HUES6 (cell line): ENCODE data around the gene HOMER2.

Experiments
- H3K27ac ChIP-seq: 2 replicates; pipeline ENCODE4 v1.7.0; 2013; ENCODE audit warnings: low read depth, mild to moderate bottlenecking, low read length, inconsistent platforms
- H3K27me3 ChIP-seq: 2 replicates; pipeline ENCODE4 v1.6.1; 2013; ENCODE audit warnings: low read length; ENCODE audit not compliant: control insufficient read depth, insufficient read depth
- H3K36me3 ChIP-seq: 2 replicates; pipeline ENCODE4 v1.6.1; 2013; ENCODE audit warnings: low read length; ENCODE audit not compliant: control insufficient read depth, insufficient read depth
- H3K4me1 ChIP-seq: 2 replicates; pipeline ENCODE4 v1.6.1; 2013; ENCODE audit warnings: low read length; ENCODE audit not compliant: control insufficient read depth, insufficient read depth
- H3K4me3 ChIP-seq: 2 replicates; pipeline ENCODE4 v1.5.1; 2013; ENCODE audit warnings: low read depth, low read length
- H3K9ac ChIP-seq: one replicate; pipeline ENCODE4 v1.6.1; 2013; ENCODE audit warnings: mild to moderate bottlenecking, low read length
- H3K9me3 ChIP-seq: 2 replicates; pipeline ENCODE4 v1.6.1; 2013; ENCODE audit warnings: low read depth, low read length; ENCODE audit not compliant: control insufficient read depth, insufficient read depth

HOMER2 gene

DNA sequence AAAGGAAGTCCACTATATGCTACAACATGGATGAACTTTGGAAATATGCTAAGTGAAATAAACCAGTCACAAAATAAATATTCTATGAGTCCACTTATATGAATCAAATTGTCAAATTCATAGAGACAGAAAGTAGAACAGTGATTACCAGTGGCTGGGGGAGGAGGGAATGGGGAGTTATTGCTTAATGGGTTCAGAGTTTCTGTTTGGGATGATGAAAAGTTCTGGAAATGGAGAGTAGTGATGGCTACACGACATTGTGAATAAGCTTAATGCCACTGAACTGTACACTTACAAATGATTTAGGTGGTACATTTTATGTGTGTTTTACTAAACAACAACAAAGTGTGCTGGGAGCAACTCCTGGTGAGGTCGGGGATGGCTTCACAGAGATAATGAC is 38.1 kb downstream of the HOMER2 start:
- H3K27ac ChIP-seq, result no peak overlapping the region
- no peaks in the 10 kb centered on the region for H3K27me3 ChIP-seq
- H3K36me3 ChIP-seq, result no peaks in the 10 kb centered on the region
- no peak overlapping the region for H3K9ac ChIP-seq
- H3K4me1 ChIP-seq, result no peaks in the 10 kb centered on the region
- no peak overlapping the region for H3K4me3 ChIP-seq
- H3K9me3 ChIP-seq, result peaks cover under 1% of the 10 kb centered on the region; the same call in 1 of the 2 replicates

- H3K36me3 ChIP-seq, result no peaks in the 10 kb centered on the region
- no peak overlapping the region for H3K4me3 ChIP-seq
- no peaks in the 10 kb centered on the region for H3K4me1 ChIP-seq
- no peak overlapping the region for H3K27ac ChIP-seq
- peaks cover 12% of the 10 kb centered on the region for H3K9me3 ChIP-seq
- no peak overlapping the region for H3K9ac ChIP-seq
- H3K27me3 ChIP-seq, result no peaks in the 10 kb centered on the region
Measured at GRCh38 chr15:82911458-82911857, 41.1 kb downstream of the HOMER2 start.

DNA sequence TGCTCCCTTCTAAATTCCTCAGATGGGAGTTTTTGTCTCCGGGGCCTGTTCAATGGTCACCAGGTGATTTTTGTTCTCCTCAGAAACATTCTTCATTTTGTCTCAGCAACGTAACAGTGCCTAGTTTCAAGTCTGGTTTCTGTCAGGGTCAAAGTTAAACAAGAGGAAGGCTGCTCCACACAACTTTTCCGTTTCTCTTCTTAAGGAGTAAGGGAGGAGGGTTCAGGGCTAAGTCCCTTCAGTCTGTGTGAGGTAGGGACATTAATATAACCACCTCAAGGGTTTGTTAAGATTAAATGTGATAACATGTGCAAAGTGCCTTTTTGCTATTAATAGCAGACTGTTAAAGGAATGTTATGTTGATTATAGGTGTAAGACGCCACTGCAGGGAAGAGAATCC is 41.8 kb downstream of the HOMER2 start:
- no peaks in the 10 kb centered on the region for H3K27me3 ChIP-seq
- no peaks in the 10 kb centered on the region for H3K36me3 ChIP-seq
- no peak overlapping the region for H3K9ac ChIP-seq
- no peaks in the 10 kb centered on the region for H3K4me1 ChIP-seq
- no peak overlapping the region for H3K4me3 ChIP-seq
- no peak overlapping the region for H3K27ac ChIP-seq
- peaks cover 12% of the 10 kb centered on the region for H3K9me3 ChIP-seq

- peaks cover 12% of the 10 kb centered on the region for H3K9me3 ChIP-seq
- H3K4me1 ChIP-seq, result no peaks in the 10 kb centered on the region
- no peak overlapping the region for H3K27ac ChIP-seq
- no peak overlapping the region for H3K4me3 ChIP-seq
- no peak overlapping the region for H3K9ac ChIP-seq
- H3K36me3 ChIP-seq, result no peaks in the 10 kb centered on the region
- no peaks in the 10 kb centered on the region for H3K27me3 ChIP-seq
Measured at GRCh38 chr15:82909080-82909815, 43.3 kb downstream of the HOMER2 start.

DNA sequence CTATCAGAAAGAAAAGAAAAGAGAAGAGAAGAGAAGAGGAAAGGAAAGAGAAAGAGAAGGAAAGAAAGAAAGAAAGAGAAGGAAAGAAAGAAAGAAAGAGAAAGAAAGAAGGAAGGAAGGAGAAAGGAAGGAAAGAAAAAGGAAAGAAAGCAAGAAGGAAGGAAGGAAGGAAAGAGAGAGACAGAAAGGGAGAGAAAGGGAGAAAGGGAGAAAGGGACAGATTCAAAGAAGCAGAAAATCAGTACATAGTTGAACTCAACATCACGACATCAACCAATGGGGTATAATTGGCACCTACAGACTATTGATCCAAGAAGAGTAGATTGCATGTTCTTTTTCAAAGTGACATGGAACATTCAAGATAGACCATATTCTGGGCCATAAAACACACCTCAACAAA is 45.2 kb downstream of the HOMER2 start:
- H3K36me3 ChIP-seq, result no peaks in the 10 kb centered on the region
- H3K9me3 ChIP-seq, result peaks cover 12% of the 10 kb centered on the region
- H3K27me3 ChIP-seq, result no peaks in the 10 kb centered on the region
- H3K4me3 ChIP-seq, result no peak overlapping the region
- no peak overlapping the region for H3K9ac ChIP-seq
- H3K27ac ChIP-seq, result no peak overlapping the region
- H3K4me1 ChIP-seq, result no peaks in the 10 kb centered on the region

DNA sequence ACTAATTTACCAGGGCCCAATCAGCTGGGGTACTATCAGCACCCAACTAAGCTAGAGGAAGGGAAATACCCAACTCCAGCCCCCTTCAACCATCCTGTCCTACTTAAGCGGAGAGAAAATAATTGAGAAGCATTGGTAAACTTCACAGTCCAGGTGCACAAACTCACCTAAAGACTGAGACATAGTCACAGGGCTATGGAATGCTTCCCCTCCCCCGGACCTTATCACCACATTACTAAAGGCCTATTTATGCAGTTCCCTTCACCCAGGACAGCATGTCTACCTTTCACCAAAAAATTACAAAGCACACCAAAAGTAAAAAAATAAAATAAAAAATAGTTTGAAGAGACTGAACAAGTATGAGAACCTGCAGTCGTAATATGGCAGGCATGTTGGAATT is 47.9 kb downstream of the HOMER2 start:
- Histone ChIP-seq H3K4me1 (no peaks in the 10 kb centered on the region), H3K27me3 (no peaks in the 10 kb centered on the region), H3K36me3 (no peaks in the 10 kb centered on the region), H3K4me3 (no peak overlapping the region), H3K27ac (no peak overlapping the region), H3K9me3 (peaks cover 12% of the 10 kb centered on the region), H3K9ac (no peak overlapping the region)

DNA sequence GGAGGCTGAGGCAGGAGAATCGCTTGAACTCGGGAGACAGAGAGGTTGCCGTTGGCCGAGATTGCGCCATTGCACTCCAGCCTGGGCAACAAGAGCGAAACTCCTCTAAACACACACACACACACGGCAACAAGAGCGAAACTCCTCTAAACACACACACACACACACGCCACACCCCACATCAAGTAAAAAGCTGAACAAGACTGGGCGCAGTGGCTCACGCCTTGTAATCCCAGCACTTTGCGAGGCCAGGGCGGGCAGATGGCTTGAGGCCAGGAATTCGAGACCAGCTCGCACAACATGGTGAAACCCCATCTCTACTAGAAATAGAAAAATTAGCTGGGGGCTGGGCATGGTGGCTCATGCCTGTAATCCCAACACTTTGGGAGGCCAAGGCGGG is 49.0 kb downstream of the HOMER2 start:
- Histone ChIP-seq H3K4me1 (no peaks in the 10 kb centered on the region), H3K27ac (no peak overlapping the region), H3K9ac (no peak overlapping the region), H3K4me3 (no peak overlapping the region), H3K9me3 (peaks cover 3% of the 10 kb centered on the region; the same call in 1 of the 2 replicates), H3K27me3 (no peaks in the 10 kb centered on the region), H3K36me3 (no peaks in the 10 kb centered on the region)

DNA sequence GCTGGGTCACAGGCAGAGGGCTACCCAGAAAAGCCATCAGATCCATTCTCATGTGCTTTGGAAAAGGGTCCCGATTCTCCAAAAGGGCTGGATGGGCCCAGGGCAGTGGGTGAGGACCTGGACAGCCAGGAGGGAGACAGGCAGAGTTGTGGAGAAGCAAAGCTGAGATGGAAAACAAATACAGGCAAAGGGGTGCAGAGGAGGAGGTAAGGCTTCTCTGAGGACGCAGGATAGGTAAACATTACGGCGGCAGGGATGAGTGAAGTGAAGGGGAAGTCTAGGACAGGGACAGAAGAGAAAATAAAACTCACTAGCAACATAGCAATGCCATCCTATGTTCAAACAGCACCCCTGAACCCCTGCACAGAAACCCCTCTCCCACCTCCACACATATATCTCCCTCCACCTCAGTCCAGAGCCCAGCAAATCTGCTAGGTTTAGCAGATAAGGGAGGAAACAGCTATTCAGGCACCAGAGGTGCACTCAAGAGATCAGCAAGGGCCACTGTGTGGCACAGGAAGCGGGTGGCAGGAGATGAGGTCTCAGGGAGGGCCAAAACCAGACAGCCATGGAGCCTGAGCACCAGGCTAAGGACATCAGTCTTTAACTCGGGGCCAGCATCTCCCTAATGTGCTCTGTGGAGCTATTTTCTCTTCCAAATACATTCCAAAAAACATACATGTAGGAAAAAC is 51.3 kb downstream of the HOMER2 start:
- Histone ChIP-seq H3K27me3 (no peaks in the 10 kb centered on the region), H3K4me1 (no peaks in the 10 kb centered on the region)

GRCh38 chr15:82900511-82901060 is 51.9 kb downstream of the HOMER2 start:
- Histone ChIP-seq H3K27me3 (no peaks in the 10 kb centered on the region), H3K9me3 (no peaks in the 10 kb centered on the region), H3K4me1 (no peaks in the 10 kb centered on the region), H3K4me3 (no peak overlapping the region), H3K9ac (no peak overlapping the region), H3K36me3 (no peaks in the 10 kb centered on the region), H3K27ac (no peak overlapping the region)

More for the DNA sequence above, 51.3 kb downstream of the HOMER2 start:
- no peaks in the 10 kb centered on the region for H3K9me3 ChIP-seq
- no peak overlapping the region for H3K4me3 ChIP-seq
- H3K9ac ChIP-seq, result no peak overlapping the region
- no peaks in the 10 kb centered on the region for H3K36me3 ChIP-seq
- H3K27ac ChIP-seq, result no peak overlapping the region

- H3K27me3 ChIP-seq, result no peaks in the 10 kb centered on the region
Measured at GRCh38 chr15:82898961-82899360, 53.6 kb downstream of the HOMER2 start.

DNA sequence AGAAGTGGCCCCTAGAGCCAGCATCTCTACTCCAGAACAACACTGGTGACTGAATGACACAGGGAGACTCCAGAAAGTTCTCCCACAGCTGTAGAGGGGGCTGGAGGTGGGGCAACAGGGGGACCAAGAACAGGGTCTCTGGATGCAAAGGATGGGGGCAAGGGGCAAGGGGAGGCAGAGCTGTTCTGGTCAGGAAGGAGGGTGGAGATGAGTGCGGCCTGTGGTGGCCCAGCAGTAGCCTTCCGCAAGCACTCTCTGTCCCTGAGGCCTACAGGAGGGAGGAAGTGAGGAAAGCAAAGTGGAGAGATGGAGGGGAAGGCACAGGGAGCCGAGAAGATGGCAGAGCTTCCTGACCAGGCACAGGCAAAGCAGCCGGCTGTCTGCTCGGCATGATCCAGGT is 56.5 kb downstream of the HOMER2 start:
- Histone ChIP-seq H3K9me3 (no peaks in the 10 kb centered on the region), H3K9ac (no peak overlapping the region), H3K4me1 (peaks cover 9% of the 10 kb centered on the region), H3K36me3 (no peaks in the 10 kb centered on the region), H3K27ac (no peak overlapping the region), H3K27me3 (no peaks in the 10 kb centered on the region), H3K4me3 (no peak overlapping the region)

More at GRCh38 chr15:82898961-82899360, 53.6 kb downstream of the HOMER2 start:
- H3K27ac ChIP-seq, result no peak overlapping the region
- H3K4me1 ChIP-seq, result peaks cover 9% of the 10 kb centered on the region
- H3K36me3 ChIP-seq, result no peaks in the 10 kb centered on the region
- no peaks in the 10 kb centered on the region for H3K9me3 ChIP-seq
- no peak overlapping the region for H3K4me3 ChIP-seq
- H3K9ac ChIP-seq, result no peak overlapping the region
